GM12878 (cell line): Measurements from ENCODE around the gene BBS2. TPM values are rescaled to one million over a fixed set of nuclear protein-coding genes. Genes with fewer than 3 reads are reported as not detected.

ENCODE experiments used
- ATAC-seq: fragments of 200-7000 bp; cut with Tn5 transposase; 3 replicates; pipeline ENCODE4 v1.9.1; 2020; ENCODE audit warnings: mild to moderate bottlenecking, moderate library complexity
- BruUV-seq: library from RNA; stranded (reverse); fragments of 400-500 nt; replicated peaks from 2 replicates; lab custom pipeline; 2021; lab: Mats Ljungman, UMichigan
- CTCF ChIA-PET: fragments of 300-600 bp; sonication (Branson Sonifier 250); formaldehyde crosslinking; extraction: SDS; loops from one replicate; lab custom pipeline; 2021; ENCODE audit warnings: inconsistent platforms; lab: Yijun Ruan, JAX
- POLR2A ChIA-PET: fragments of 350-600 bp; formaldehyde crosslinking; extraction: SDS; loops from one replicate; lab custom pipeline; 2021; ENCODE audit warnings: inconsistent platforms; lab: Charles Lee
- RAD21 ChIA-PET: fragments of 300-600 bp; sonication (Branson Sonifier 250); formaldehyde crosslinking; loops from one replicate; lab custom pipeline; 2023; ENCODE audit warnings: antibody characterized with exemption; ENCODE audit not compliant: unreplicated experiment; lab: Charles Lee
- SMC1A ChIA-PET: fragments of 300-600 bp; sonication (Branson Sonifier 250); formaldehyde crosslinking; loops from one replicate; lab custom pipeline; 2023; ENCODE audit not compliant: unreplicated experiment, uncharacterized antibody; lab: Charles Lee
- DNase-seq: peaks from one replicate; pipeline ENCODE4 v3.0.0-alpha.2; 2011; ENCODE audit warnings: low read depth, low spot score
- FAIRE-seq: peaks from 3 replicates; lab custom pipeline; 2011; peaks lifted over from hg19 to GRCh38; lab: Jason Lieb, UNC
- H2AFZ ChIP-seq: 2 replicates; pipeline ENCODE4 v1.6.0; 2011; ENCODE audit warnings: low read depth, low read length, control low read depth; ENCODE audit not compliant: control insufficient read depth
- H3K27ac ChIP-seq: 2 replicates; pipeline ENCODE4 v1.5.1; 2011; ENCODE audit warnings: control low read depth; ENCODE audit not compliant: control insufficient read depth, insufficient read depth
- H3K27me3 ChIP-seq, 2 experiments: replicated peaks in 1 of 2; 2 replicates each; pipeline versions ENCODE4 v1.6.0 to v1.6.1; 2011; ENCODE audit warnings: low read length in 1 of 2; ENCODE audit not compliant: control insufficient read depth in 2 of 2, insufficient read depth in 2 of 2
- H3K36me3 ChIP-seq, 2 experiments: 2 replicates each; pipeline ENCODE4 v1.5.1; 2011; ENCODE audit warnings: low read length in 1 of 2; ENCODE audit not compliant: control insufficient read depth in 2 of 2, insufficient read depth in 2 of 2
- H3K4me1 ChIP-seq: 2 replicates; pipeline ENCODE4 v1.6.1; 2011; ENCODE audit warnings: mild to moderate bottlenecking, low read length, moderate library complexity, mixed read lengths; ENCODE audit not compliant: control insufficient read depth, insufficient read depth
- H3K4me2 ChIP-seq: 2 replicates; pipeline ENCODE4 v1.6.0; 2011; ENCODE audit warnings: control low read depth; ENCODE audit not compliant: control insufficient read depth, insufficient read depth
- H3K4me3 ChIP-seq: fragments of 200-600 bp; sonication (generic); 2 replicates; pipeline ENCODE4 v1.5.1; 2016
- H3K79me2 ChIP-seq: 2 replicates; pipeline ENCODE4 v1.6.0; 2011; ENCODE audit warnings: low read length; ENCODE audit not compliant: control insufficient read depth, insufficient read depth
- H3K9ac ChIP-seq: 2 replicates; pipeline ENCODE4 v1.8.0; 2011; ENCODE audit warnings: low read length, control low read depth, mixed read lengths; ENCODE audit not compliant: control insufficient read depth, insufficient read depth
- H3K9me3 ChIP-seq: replicated peaks from 3 replicates; pipeline ENCODE4 v1.5.1; 2011; ENCODE audit warnings: mild to moderate bottlenecking, low read length; ENCODE audit not compliant: control insufficient read depth, insufficient read depth
- H4K20me1 ChIP-seq: 2 replicates; pipeline ENCODE4 v1.6.0; 2011; ENCODE audit not compliant: control insufficient read depth, insufficient read depth
- ASH2L ChIP-seq: fragments of 300-600, 200-600 bp; sonication (generic); IDR thresholded peaks from 2 replicates; pipeline ENCODE4 v1.6.1; 2017; ENCODE audit warnings: low read depth, mild to moderate bottlenecking, borderline replicate concordance
- BRCA1 ChIP-seq: IDR thresholded peaks from 2 replicates; pipeline ENCODE4 v1.6.1; 2011; ENCODE audit warnings: low read depth, low read length, improper control_type of control experiment
- CTCF ChIP-seq, 3 experiments: IDR thresholded peaks in 2 of 3; conservative IDR thresholded peaks in 1 of 3; 2 replicates each; pipeline ENCODE4 v1.5.1; 2011; ENCODE audit warnings: low read depth in 3 of 3, low read length in 3 of 3, mild to moderate bottlenecking in 3 of 3, control low read depth in 2 of 3, moderate library complexity in 2 of 3, inconsistent platforms in 1 of 3, mixed read lengths in 1 of 3; ENCODE audit not compliant: control insufficient read depth in 2 of 3, insufficient read depth in 1 of 3; ENCODE audit errors: extremely low read depth in 1 of 3
- DPF2 ChIP-seq: fragments of 450-650 bp; IDR thresholded peaks from 2 replicates; pipeline ENCODE4 v1.6.1; 2017; ENCODE audit warnings: mild to moderate bottlenecking
- ELK1 ChIP-seq: IDR thresholded peaks from 2 replicates; pipeline ENCODE4 v1.6.1; 2012; ENCODE audit warnings: low read depth, low read length, improper control_type of control experiment
- ETV6 ChIP-seq, 2 experiments: fragments of 450-650 bp in 1 of 2; IDR thresholded peaks in 1 of 2; conservative IDR thresholded peaks in 1 of 2; 2 replicates each; pipeline ENCODE4 v1.6.1; 2014; ENCODE audit warnings: antibody characterized with exemption in 1 of 2, borderline replicate concordance in 1 of 2, low read depth in 1 of 2, mild to moderate bottlenecking in 1 of 2, moderate library complexity in 1 of 2
- EZH2 ChIP-seq: IDR thresholded peaks from 2 replicates; pipeline ENCODE4 v1.6.1; 2012; ENCODE audit warnings: low read depth, mild to moderate bottlenecking, control low read depth, inconsistent platforms, low read length, borderline replicate concordance; ENCODE audit not compliant: control insufficient read depth
- HDAC6 ChIP-seq: fragments of 200-600 bp; sonication (generic); IDR thresholded peaks from one replicate; pipeline ENCODE4 v1.8.0; 2017; ENCODE audit warnings: antibody characterized with exemption; ENCODE audit not compliant: unreplicated experiment
- IRF3 ChIP-seq: fragments of 450-650 bp; IDR thresholded peaks from 2 replicates; pipeline ENCODE4 v1.6.1; 2014; ENCODE audit warnings: mild to moderate bottlenecking
- JUNB ChIP-seq: IDR thresholded peaks from 2 replicates; pipeline ENCODE4 v1.6.1; 2016; ENCODE audit warnings: antibody characterized with exemption, mild to moderate bottlenecking
- JUND ChIP-seq: IDR thresholded peaks from 2 replicates; pipeline ENCODE4 v1.6.1; 2012; ENCODE audit warnings: low read depth, mild to moderate bottlenecking, low read length, improper control_type of control experiment, moderate library complexity
- LARP7 ChIP-seq: fragments of 450-650 bp; IDR thresholded peaks from 2 replicates; pipeline ENCODE4 v1.6.1; 2017; ENCODE audit warnings: mild to moderate bottlenecking
- RAD21 ChIP-seq: IDR thresholded peaks from 2 replicates; pipeline ENCODE4 v1.6.1; 2011; ENCODE audit warnings: mild to moderate bottlenecking, low read depth, low read length, moderate library complexity; ENCODE audit not compliant: insufficient read depth
- RBBP5 ChIP-seq: fragments of 200-600 bp; sonication (generic); conservative IDR thresholded peaks from 2 replicates; pipeline ENCODE4 v1.6.1; 2016
- SMC3 ChIP-seq: IDR thresholded peaks from 2 replicates; pipeline ENCODE4 v1.6.1; 2011; ENCODE audit warnings: low read length, improper control_type of control experiment, borderline replicate concordance
- STAT3 ChIP-seq: IDR thresholded peaks from 2 replicates; pipeline ENCODE4 v1.6.1; 2011; ENCODE audit warnings: low read depth, low read length, improper control_type of control experiment
- TARDBP ChIP-seq: IDR thresholded peaks from 2 replicates; pipeline ENCODE4 v1.6.1; 2016; ENCODE audit warnings: borderline replicate concordance
- USF2 ChIP-seq: IDR thresholded peaks from 2 replicates; pipeline ENCODE4 v1.6.1; 2011; ENCODE audit warnings: low read depth, low read length, improper control_type of control experiment, borderline replicate concordance
- WGBS: methylation state at CpG from one replicate; pipeline ENCODE4 v1.1.6; 2016; ENCODE audit warnings: low lambda C conversion rate; ENCODE audit not compliant: insufficient replicate concordance, insufficient coverage; ENCODE audit errors: missing lambda C conversion rate; 5-methylcytosine and 5-hydroxymethylcytosine counted together
- in situ Hi-C: fragments of 300-500 bp; cut with MboI; formaldehyde crosslinking; loops from 9 replicates; pipeline ENCODE4 v1.14.3; 2018; ENCODE audit warnings: mixed read lengths
- intact Hi-C: fragments of 100-400 bp; cut with micrococcal nuclease; formaldehyde crosslinking; loops from one replicate; pipeline ENCODE4 v1.14.2; 2022; ENCODE audit not compliant: unreplicated experiment
- polyA plus RNA-seq, 11 experiments: library from polyadenylated mRNA; depleted of rRNA in 4 of 11; unstranded in 6 of 11; stranded (reverse) in 5 of 11; fragments of >200 nt; fragmentation: Nextera tagmentation in 4 of 11; fragmentation: Illumina TruSeq in 1 of 11; extraction: Ambion mirVana in 4 of 11; extraction: Trizol in 1 of 11; gene quantifications; 1 replicate in 1 of 11; 2 replicates in 10 of 11; pipeline versions ENCODE4 v1.2.1 to v1.2.3, GENCODE V29; 2011 to 2016; ENCODE audit warnings: inconsistent platforms in 2 of 11, missing spikeins in 2 of 11, low read depth in 1 of 11
- total RNA-seq, 4 experiments: library from RNA; depleted of rRNA in 3 of 4; stranded (reverse); fragments of >200 nt in 3 of 4; fragmentation: Illumina TruSeq in 1 of 4; extraction: Trizol in 1 of 4; gene quantifications; 2 replicates each; pipeline versions ENCODE4 v1.2.1 to v1.2.3, GENCODE V29; 2013 to 2021

The BBS2 gene
- total and polyA plus RNA-seq, 10 of the 15 experiments (the other 5 are each of a cell fraction or from before 2014, with no cell fraction given): 4.9 to 38.3 (median 16.4) TPM

GRCh38 chr16:56513972-56514371, 5.9 kb downstream of the BBS2 start:
- ChIA-PET POLR2A (no interaction called here), CTCF (interaction anchor here (0.6 to 3.0 kb wide), 20 partner anchors 10 to 187 kb away, joined by 3 to 27 read pairs (median 3); partner anchors contain the start of gene MT1H), RAD21 (interaction anchor here (1.3 kb wide), 1 partner anchor 188 kb away, joined by 10 read pairs; no protein-coding TSS in a partner anchor), SMC1A (interaction anchor here (0.8 to 2.7 kb wide), 4 partner anchors 32 to 188 kb away, joined by 3 to 27 read pairs (median 3); no protein-coding TSS in a partner anchor)
- FAIRE-seq (no peak), DNase-seq (peak; percentile 4), ATAC-seq (peak; percentile 95)
- Histone ChIP-seq H3K9me3 (no peaks in the 10 kb centered on the region), H3K27me3 (no peaks in the 10 kb centered on the region), H4K20me1 (no peaks in the 10 kb centered on the region), H3K79me2 (no peaks in the 10 kb centered on the region), H3K27ac (no peak overlapping the region), H3K4me2 (no peak overlapping the region), H2AFZ (no peak overlapping the region), H3K4me3 (no peak overlapping the region), H3K4me1 (no peaks in the 10 kb centered on the region; the same call in 1 of the 2 replicates), H3K36me3 (peaks cover 1% of the 10 kb centered on the region in 2 experiments; a peak in 3 of 4 replicates), H3K9ac (no peak overlapping the region)
- intact Hi-C loops: loop anchor here (1.0 kb wide), 2 partner anchors 86 to 188 kb away; no protein-coding TSS in a partner anchor
- in situ Hi-C loops: loop anchor here (5.0 kb wide), 1 partner anchor 188 kb away; no protein-coding TSS in a partner anchor
- no TSS peak for BruUV-seq
- WGBS: 94% methylated on average over 3 of the region's 3 CpGs
- TF ChIP-seq USF2 (no peak), JUND (no peak), LARP7 (no peak), EZH2 (no peak), JUNB (no peak), CTCF (IDR thresholded peaks at IDR 0.05 in 2 of 3, conservative IDR thresholded peaks at IDR 0.05 in 1 of 3; ENCODE audit: control insufficient read depth in 2 of 3, extremely low read depth in 1 of 3, insufficient read depth in 1 of 3, low read depth in 3 of 3, low read length in 3 of 3) (peak; percentile 56 to 66 (median 64)), SMC3 (peak; percentile 46; the same call in 1 of the 2 replicates), HDAC6 (no peak), ELK1 (no peak), TARDBP (no peak), ETV6 (conservative IDR thresholded peaks at IDR 0.05 in 1 of 2, IDR thresholded peaks at IDR 0.05 in 1 of 2; ENCODE audit: borderline replicate concordance in 1 of 2, low read depth in 1 of 2) (no peak), RBBP5 (no peak), RAD21 (peak; percentile 53), DPF2 (no peak), STAT3 (no peak), IRF3 (no peak), BRCA1 (no peak), ASH2L (no peak)
